NB4 (cell line): ENCODE data around the gene GATA1.
A peak's percentile ranks its signal among the peaks of the same experiment; 100 is the strongest.

Experiments
- DNase-seq: peaks from one replicate; pipeline ENCODE4 v3.0.0; 2010; ENCODE audit warnings: low read depth
- H3K4me3 ChIP-seq: one replicate; pipeline ENCODE4 v1.5.1; 2011; ENCODE audit warnings: mild to moderate bottlenecking, low read depth, low read length, moderate library complexity
- MYC ChIP-seq: IDR thresholded peaks from 2 replicates; pipeline ENCODE4 v1.6.1; 2011; ENCODE audit warnings: low read depth, low read length
- POLR2A ChIP-seq: IDR thresholded peaks from 2 replicates; pipeline ENCODE4 v1.6.1; 2011; ENCODE audit warnings: mild to moderate bottlenecking; ENCODE audit not compliant: insufficient read length; ENCODE audit errors: extremely low read depth
- TF ChIP-seq, protein P1 (sequence below): IDR thresholded peaks from 2 replicates; pipeline ENCODE4 v1.6.1; 2011; ENCODE audit warnings: low read depth, low read length
- TF ChIP-seq, protein P2 (sequence below): IDR thresholded peaks from one replicate; pipeline ENCODE4 v1.5.1; 2012; ENCODE audit warnings: low read depth, low read length

GATA1 gene

DNA sequence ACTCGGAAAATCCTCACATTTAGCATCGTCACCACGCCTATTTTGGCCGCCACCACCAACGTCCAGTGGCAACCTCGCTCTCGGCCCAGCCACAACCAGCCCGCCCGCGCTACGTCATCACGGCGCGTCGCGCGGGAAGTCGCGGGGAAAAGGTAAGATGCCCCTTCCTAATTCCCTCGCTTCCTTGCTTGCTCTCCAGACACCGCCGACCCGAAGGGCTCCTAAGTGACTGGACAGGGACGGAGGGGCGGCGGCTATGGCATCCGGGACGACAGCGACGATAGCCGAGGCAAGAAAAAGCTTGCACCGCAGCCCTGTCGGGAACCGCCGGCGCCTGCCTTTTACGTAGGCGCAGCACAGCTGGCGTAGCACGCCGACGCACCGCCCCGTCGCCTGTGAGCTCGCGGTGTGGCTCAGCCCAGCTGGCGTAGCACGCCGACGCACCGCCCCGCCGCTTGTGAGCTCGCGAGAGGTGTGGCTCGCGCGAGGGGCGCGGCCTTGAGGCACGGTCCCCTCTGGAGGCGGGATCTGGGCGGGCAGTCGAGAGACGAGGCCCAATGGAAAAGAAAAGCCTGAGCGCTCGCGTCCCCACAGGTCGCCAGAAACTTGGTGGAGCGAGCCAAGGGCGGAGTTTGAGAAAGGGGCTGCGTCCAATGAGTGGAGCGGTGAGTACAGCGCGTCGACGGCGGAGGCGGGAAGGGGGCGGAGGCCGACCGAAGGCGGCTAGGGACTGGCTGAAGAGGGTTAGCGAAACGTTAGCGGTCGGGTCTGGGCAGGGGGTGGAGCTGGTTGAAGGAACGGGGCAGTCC lies 15.1 kb downstream of the GATA1 start, which contains the start of gene HDAC6:
Gene HDAC6, plus strand, starts transcription at position 788 of the 809 bp plus-strand sequence. CDS start 626 bp downstream, outside the sequence.
- TF ChIP-seq POLR2A = peak; percentile 62
- TF ChIP-seq, protein P1, sequence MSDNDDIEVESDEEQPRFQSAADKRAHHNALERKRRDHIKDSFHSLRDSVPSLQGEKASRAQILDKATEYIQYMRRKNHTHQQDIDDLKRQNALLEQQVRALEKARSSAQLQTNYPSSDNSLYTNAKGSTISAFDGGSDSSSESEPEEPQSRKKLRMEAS = peak; percentile 61; the same call in 1 of the 2 replicates
- 0 out of 2 replicates have a peak, but pooled peaks have one; percentile 4 for TF ChIP-seq MYC
- TF ChIP-seq, protein P2, sequence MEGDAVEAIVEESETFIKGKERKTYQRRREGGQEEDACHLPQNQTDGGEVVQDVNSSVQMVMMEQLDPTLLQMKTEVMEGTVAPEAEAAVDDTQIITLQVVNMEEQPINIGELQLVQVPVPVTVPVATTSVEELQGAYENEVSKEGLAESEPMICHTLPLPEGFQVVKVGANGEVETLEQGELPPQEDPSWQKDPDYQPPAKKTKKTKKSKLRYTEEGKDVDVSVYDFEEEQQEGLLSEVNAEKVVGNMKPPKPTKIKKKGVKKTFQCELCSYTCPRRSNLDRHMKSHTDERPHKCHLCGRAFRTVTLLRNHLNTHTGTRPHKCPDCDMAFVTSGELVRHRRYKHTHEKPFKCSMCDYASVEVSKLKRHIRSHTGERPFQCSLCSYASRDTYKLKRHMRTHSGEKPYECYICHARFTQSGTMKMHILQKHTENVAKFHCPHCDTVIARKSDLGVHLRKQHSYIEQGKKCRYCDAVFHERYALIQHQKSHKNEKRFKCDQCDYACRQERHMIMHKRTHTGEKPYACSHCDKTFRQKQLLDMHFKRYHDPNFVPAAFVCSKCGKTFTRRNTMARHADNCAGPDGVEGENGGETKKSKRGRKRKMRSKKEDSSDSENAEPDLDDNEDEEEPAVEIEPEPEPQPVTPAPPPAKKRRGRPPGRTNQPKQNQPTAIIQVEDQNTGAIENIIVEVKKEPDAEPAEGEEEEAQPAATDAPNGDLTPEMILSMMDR = no peak
- peak within 1 kb of the TSS; percentile 90 for H3K4me3 ChIP-seq
- DNase-seq = peak; percentile 99

GRCh38 chrX:48802089-48802904 lies 15.9 kb downstream of the GATA1 start:
- TF ChIP-seq POLR2A = no peak
- TF ChIP-seq, protein P1 = no peak
- TF ChIP-seq, protein P2 = no peak
- no peak for TF ChIP-seq MYC
- peak overlapping the region; percentile 72 for H3K4me3 ChIP-seq
- peak; percentile 86 for DNase-seq

DNA sequence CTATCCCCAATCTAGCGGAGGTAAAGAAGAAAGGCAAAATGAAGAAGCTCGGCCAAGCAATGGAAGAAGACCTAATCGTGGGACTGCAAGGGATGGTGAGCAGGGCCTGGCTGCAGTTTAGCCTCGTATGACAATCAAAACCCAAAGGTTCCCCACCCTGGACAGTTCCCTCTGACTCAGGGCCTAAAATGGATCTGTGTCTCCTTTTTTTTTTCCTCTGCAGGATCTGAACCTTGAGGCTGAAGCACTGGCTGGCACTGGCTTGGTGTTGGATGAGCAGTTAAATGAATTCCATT lies 16.5 kb downstream of the GATA1 start:
- H3K4me3 ChIP-seq = peak overlapping the region; percentile 72
- TF ChIP-seq, protein P2 = no peak
- no peak for DNase-seq

GRCh38 chrX:48806081-48806480 lies 19.7 kb downstream of the GATA1 start:
- peak; percentile 27 for DNase-seq
- TF ChIP-seq, protein P2 = no peak
- TF ChIP-seq POLR2A (no peak), MYC (no peak)
- TF ChIP-seq, protein P1 = no peak
- H3K4me3 ChIP-seq = no peak overlapping the region

- TF ChIP-seq MYC = no peak
- TF ChIP-seq, protein P1 = no peak
- TF ChIP-seq, protein P2 = no peak
- TF ChIP-seq POLR2A = no peak
- peak; percentile 49 for DNase-seq
These were observed 27.3 kb downstream of the GATA1 start for GRCh38 chrX:48813644-48814043.

More at GRCh38 chrX:48813644-48814043, 27.3 kb downstream of the GATA1 start:
- no peak overlapping the region for H3K4me3 ChIP-seq
